ENCODE results near the gene C16orf96.

DNA sequence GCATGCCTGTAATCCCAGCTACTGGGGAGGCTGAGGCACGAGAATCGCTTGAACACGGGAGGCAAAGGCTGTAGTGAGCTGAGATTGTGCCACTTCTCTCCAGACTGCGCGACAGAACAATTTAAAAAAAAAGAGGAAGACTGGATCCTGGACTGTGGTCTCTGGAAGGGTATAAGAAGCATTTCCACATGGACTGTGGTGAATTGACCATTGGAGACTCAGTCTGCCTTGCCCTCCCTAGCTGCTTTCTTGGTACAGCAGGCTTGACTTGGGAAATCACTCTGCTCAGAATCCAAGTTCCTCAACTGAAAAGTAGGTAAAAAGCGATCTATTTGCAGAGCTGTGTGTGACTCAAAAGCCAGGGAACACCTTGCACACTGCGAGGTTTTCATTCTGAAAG, 67.5 kb downstream of the C16orf96 start:
- TF ChIP-seq, protein P1, sequence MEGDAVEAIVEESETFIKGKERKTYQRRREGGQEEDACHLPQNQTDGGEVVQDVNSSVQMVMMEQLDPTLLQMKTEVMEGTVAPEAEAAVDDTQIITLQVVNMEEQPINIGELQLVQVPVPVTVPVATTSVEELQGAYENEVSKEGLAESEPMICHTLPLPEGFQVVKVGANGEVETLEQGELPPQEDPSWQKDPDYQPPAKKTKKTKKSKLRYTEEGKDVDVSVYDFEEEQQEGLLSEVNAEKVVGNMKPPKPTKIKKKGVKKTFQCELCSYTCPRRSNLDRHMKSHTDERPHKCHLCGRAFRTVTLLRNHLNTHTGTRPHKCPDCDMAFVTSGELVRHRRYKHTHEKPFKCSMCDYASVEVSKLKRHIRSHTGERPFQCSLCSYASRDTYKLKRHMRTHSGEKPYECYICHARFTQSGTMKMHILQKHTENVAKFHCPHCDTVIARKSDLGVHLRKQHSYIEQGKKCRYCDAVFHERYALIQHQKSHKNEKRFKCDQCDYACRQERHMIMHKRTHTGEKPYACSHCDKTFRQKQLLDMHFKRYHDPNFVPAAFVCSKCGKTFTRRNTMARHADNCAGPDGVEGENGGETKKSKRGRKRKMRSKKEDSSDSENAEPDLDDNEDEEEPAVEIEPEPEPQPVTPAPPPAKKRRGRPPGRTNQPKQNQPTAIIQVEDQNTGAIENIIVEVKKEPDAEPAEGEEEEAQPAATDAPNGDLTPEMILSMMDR (IDR thresholded peaks at IDR 0.05; ENCODE audit: low read depth, low read length), result no peak
- TF ChIP-seq EZH2phosphoT487 (IDR thresholded peaks at IDR 0.05; ENCODE audit: low read depth), result no peak
